Measurements from ENCODE around the gene NFKBIL1. TPM values are rescaled to one million over a fixed set of nuclear protein-coding genes. Genes with fewer than 3 reads are reported as not detected.
A peak's percentile ranks its signal among the peaks of the same experiment; 100 is the strongest.
"Not testable (repeated sequence)": the region's sequence is repeated elsewhere in the genome, so short reads cannot be mapped to it uniquely, and the experiment has no call there.

The NFKBIL1 gene
- total and polyA plus RNA-seq, 9 of the 15 experiments (the other 6 are each of a cell fraction or from before 2014, with no cell fraction given): 0.49 to 33.1 (median 7.6) TPM

- H3K79me2 ChIP-seq (ENCODE audit: control insufficient read depth, insufficient read depth, low read length): peaks cover 42% of the 10 kb centered on the region
- WGBS (ENCODE audit: insufficient coverage, low coverage, missing lambda C conversion rate): no CpG with 5 or more reads among the region's 2 CpGs
- not testable (repeated sequence) for ATAC-seq
These were observed 47.8 kb upstream of the NFKBIL1 start for GRCh38 chr6:31499648-31500047.

GRCh38 chr6:31502586-31502985 lies 44.8 kb upstream of the NFKBIL1 start:
- intact Hi-C loops (cut with micrococcal nuclease) (no loop called here), in situ Hi-C loops (cut with MboI) (no loop called here)
- DNase-seq (ENCODE audit: extremely low read depth in 1 of 4, low spot score in 3 of 4) (no peak), ATAC-seq (no peak), FAIRE-seq (peak; percentile 44)
- ChIA-PET POLR2A (interaction anchor here (1.4 kb wide), 1 partner anchor 15 kb away, joined by 4 read pairs; no protein-coding TSS in a partner anchor), CTCF (ENCODE audit: low intra/inter-chr PET ratio) (no interaction called here)
- Histone ChIP-seq H3K4me3 (no peak overlapping the region), H4K20me1 (replicated peaks; ENCODE audit: control insufficient read depth, insufficient read depth, low read length) (peaks cover 7% of the 10 kb centered on the region; the same call in 1 of the 2 replicates), H3K36me3 (ENCODE audit: control insufficient read depth, insufficient read depth, low read length) (peaks cover 22% of the 10 kb centered on the region; the same call in 2 of the 3 replicates), H3K79me2 (ENCODE audit: control insufficient read depth, insufficient read depth, low read length) (peaks cover 34% of the 10 kb centered on the region), H3K9me3 (replicated peaks; ENCODE audit: control insufficient read depth, insufficient read depth, low read depth, low read length) (no peaks in the 10 kb centered on the region), H3K27me3 (ENCODE audit: control insufficient read depth in 2 of 2, insufficient read depth in 2 of 2, low read length in 2 of 2) (no peaks in the 10 kb centered on the region), H3K4me2 (ENCODE audit: insufficient read depth, low read length) (no peak overlapping the region), H3K4me1 (replicated peaks in 1 of 2; ENCODE audit: control insufficient read depth in 2 of 2, insufficient read depth in 2 of 2, low read length in 2 of 2) (peaks cover 10 to 21% of the 10 kb centered on the region in 2 experiments), H3K9me1 (ENCODE audit: control insufficient read depth, insufficient read depth, low read length) (no peaks in the 10 kb centered on the region), H2AFZ (ENCODE audit: low read depth, low read length) (no peak overlapping the region), H3K9ac (ENCODE audit: insufficient read depth in 1 of 2, low read depth in 2 of 2, low read length in 2 of 2) (no peak overlapping the region), H3K27ac (ENCODE audit: extremely low read depth, low read depth, low read length) (no peak overlapping the region)
- BruUV-seq (replicated peaks): no TSS peak
- TF ChIP-seq HCFC1 (IDR thresholded peaks at IDR 0.05; ENCODE audit: low read depth, low read length) (no peak), NR3C1 (CRISPR knock-in tag; IDR thresholded peaks at IDR 0.05) (no peak), SREBF2 (CRISPR knock-in tag; IDR thresholded peaks at IDR 0.05) (no peak), CTCF (IDR thresholded peaks at IDR 0.05 in 2 of 3, conservative IDR thresholded peaks at IDR 0.05 in 1 of 3; ENCODE audit: insufficient read depth in 2 of 3, low read depth in 1 of 3, low read length in 3 of 3) (no peak), NELFE (IDR thresholded peaks at IDR 0.05; ENCODE audit: insufficient read depth, insufficient read length) (no peak), ZNF124 (CRISPR knock-in tag; IDR thresholded peaks at IDR 0.05) (no peak), HOXB6 (CRISPR knock-in tag; IDR thresholded peaks at IDR 0.05; ENCODE audit: borderline replicate concordance) (no peak), MECOM (CRISPR knock-in tag; IDR thresholded peaks at IDR 0.05) (no peak)

More at GRCh38 chr6:31499648-31500047, 47.8 kb upstream of the NFKBIL1 start:
- H2AFZ ChIP-seq (ENCODE audit: low read depth, low read length); H3K4me2 ChIP-seq (ENCODE audit: insufficient read depth, low read length); H3K9me3 ChIP-seq (replicated peaks; ENCODE audit: control insufficient read depth, insufficient read depth, low read depth, low read length); intact Hi-C loops (cut with micrococcal nuclease); H3K36me3 ChIP-seq (ENCODE audit: control insufficient read depth, insufficient read depth, low read length); H3K27me3 ChIP-seq (ENCODE audit: control insufficient read depth in 2 of 2, insufficient read depth in 2 of 2, low read length in 2 of 2); H4K20me1 ChIP-seq (replicated peaks; ENCODE audit: control insufficient read depth, insufficient read depth, low read length); BruUV-seq (replicated peaks); H3K4me3 ChIP-seq; FAIRE-seq; CTCF ChIA-PET (ENCODE audit: low intra/inter-chr PET ratio); H3K27ac ChIP-seq (ENCODE audit: extremely low read depth, low read depth, low read length); H3K9me1 ChIP-seq (ENCODE audit: control insufficient read depth, insufficient read depth, low read length): not testable (repeated sequence)
- POLR2A ChIA-PET: interaction anchor here (2.5 kb wide), 1 partner anchor 41 kb away, joined by 23 read pairs; the partner anchor contains the start of gene DDX39B
- Histone ChIP-seq H3K4me1 (replicated peaks in 1 of 2; ENCODE audit: control insufficient read depth in 2 of 2, insufficient read depth in 2 of 2, low read length in 2 of 2) (peaks cover 27 to 33% of the 10 kb centered on the region in 2 experiments), H3K9ac (ENCODE audit: insufficient read depth in 1 of 2, low read depth in 2 of 2, low read length in 2 of 2) (peak overlapping the region in 1 of 2 experiments; percentile 85; a peak in 1 of 4 replicates)
- DNase-seq (ENCODE audit: extremely low read depth in 1 of 4, low spot score in 3 of 4): peak in 1 of 4 experiments; percentile 36
- in situ Hi-C loops (cut with MboI): loop anchor here (5.0 kb wide), 1 partner anchor 33 kb away; no protein-coding TSS in a partner anchor

GRCh38 chr6:31509036-31509435 lies 38.4 kb upstream of the NFKBIL1 start:
- POLR2A ChIA-PET: interaction anchor here (0.6 to 0.9 kb wide), 2 partner anchors 113 to 415 kb away, joined by 3 to 4 read pairs; no protein-coding TSS in a partner anchor
- not testable (repeated sequence) for BruUV-seq (replicated peaks)

More at GRCh38 chr6:31509036-31509435, 38.4 kb upstream of the NFKBIL1 start:
- FAIRE-seq; CTCF ChIA-PET (ENCODE audit: low intra/inter-chr PET ratio); H4K20me1 ChIP-seq (replicated peaks; ENCODE audit: control insufficient read depth, insufficient read depth, low read length); H3K4me3 ChIP-seq; H3K9ac ChIP-seq (ENCODE audit: insufficient read depth in 1 of 2, low read depth in 2 of 2, low read length in 2 of 2); H3K27me3 ChIP-seq (ENCODE audit: control insufficient read depth in 2 of 2, insufficient read depth in 2 of 2, low read length in 2 of 2); H3K9me1 ChIP-seq (ENCODE audit: control insufficient read depth, insufficient read depth, low read length); DNase-seq (ENCODE audit: extremely low read depth in 1 of 4, low spot score in 3 of 4); H3K79me2 ChIP-seq (ENCODE audit: control insufficient read depth, insufficient read depth, low read length); H3K9me3 ChIP-seq (replicated peaks; ENCODE audit: control insufficient read depth, insufficient read depth, low read depth, low read length); H3K4me1 ChIP-seq (replicated peaks in 1 of 2; ENCODE audit: control insufficient read depth in 2 of 2, insufficient read depth in 2 of 2, low read length in 2 of 2); H2AFZ ChIP-seq (ENCODE audit: low read depth, low read length); H3K4me2 ChIP-seq (ENCODE audit: insufficient read depth, low read length); H3K27ac ChIP-seq (ENCODE audit: extremely low read depth, low read depth, low read length); in situ Hi-C loops (cut with MboI); intact Hi-C loops (cut with micrococcal nuclease): not testable (repeated sequence)
- 38% methylated on average over 2 of the region's 2 CpGs for WGBS (ENCODE audit: insufficient coverage, low coverage, missing lambda C conversion rate)
- H3K36me3 ChIP-seq (ENCODE audit: control insufficient read depth, insufficient read depth, low read length): peaks cover 51% of the 10 kb centered on the region
- ATAC-seq: 0 out of 3 replicates have a peak, but pooled peaks have one; percentile 11
